Prostate gland (tissue), 2 donors: ENCODE results near the gene HPN.

Source experiments
- CTCF ChIP-seq, 4 experiments: fragments of 200-600 bp in 2 of 4; fragments of 450-650 bp in 2 of 4; sonication (generic) in 2 of 4; IDR thresholded peaks; 1 replicate in 3 of 4; 2 replicates in 1 of 4; pipeline ENCODE4 v1.5.1; 2016 to 2019; ENCODE audit warnings: antibody characterized with exemption in 4 of 4, mild to moderate bottlenecking in 2 of 4, moderate library complexity in 2 of 4
- POLR2AphosphoS5 ChIP-seq: sonication (generic); formaldehyde crosslinking; IDR thresholded peaks from one replicate; pipeline ENCODE4 v1.6.1; 2017; ENCODE audit warnings: antibody characterized with exemption

DNA sequence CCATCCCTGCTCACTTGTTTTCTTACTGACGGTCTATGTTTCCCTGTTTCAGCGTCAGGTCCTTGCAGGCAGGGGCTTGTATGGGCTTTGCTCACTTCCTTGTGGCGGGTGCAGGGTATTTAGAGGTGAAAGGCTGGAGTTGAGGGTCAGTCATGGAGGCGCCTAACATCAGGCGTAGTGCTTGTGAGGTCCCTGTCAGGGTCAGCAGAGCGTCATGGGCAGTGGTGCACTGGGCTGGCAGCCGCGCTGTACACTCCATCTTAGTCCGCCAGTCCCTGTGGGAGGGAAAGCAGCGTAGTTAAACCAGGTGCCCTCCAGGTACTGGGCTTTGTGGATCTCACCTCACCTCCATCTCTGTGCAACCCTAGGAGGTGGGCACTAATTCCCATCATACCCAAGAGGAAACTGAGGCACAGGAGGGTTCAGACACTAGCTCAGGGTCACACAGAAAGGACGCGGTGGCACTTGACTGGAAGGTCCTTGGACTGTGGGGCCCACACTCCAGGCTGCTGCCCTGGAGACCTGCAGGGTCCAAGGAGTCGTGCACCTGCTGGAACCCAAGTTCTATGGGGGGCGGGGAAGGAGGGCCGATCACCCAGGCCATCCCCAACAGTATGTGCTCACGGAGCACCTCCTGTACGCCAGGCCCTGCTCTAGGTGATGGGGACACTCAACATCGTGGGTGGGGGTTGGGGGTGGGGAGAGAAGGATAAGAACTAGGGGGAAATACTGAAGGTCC lies 36.8 kb upstream of the HPN start:
- TF ChIP-seq CTCF (IDR thresholded peaks at IDR 0.05) = no peak
- TF ChIP-seq POLR2AphosphoS5 = no peak
